ENCODE data around the gene TMEM176A.

TMEM176A gene

DNA sequence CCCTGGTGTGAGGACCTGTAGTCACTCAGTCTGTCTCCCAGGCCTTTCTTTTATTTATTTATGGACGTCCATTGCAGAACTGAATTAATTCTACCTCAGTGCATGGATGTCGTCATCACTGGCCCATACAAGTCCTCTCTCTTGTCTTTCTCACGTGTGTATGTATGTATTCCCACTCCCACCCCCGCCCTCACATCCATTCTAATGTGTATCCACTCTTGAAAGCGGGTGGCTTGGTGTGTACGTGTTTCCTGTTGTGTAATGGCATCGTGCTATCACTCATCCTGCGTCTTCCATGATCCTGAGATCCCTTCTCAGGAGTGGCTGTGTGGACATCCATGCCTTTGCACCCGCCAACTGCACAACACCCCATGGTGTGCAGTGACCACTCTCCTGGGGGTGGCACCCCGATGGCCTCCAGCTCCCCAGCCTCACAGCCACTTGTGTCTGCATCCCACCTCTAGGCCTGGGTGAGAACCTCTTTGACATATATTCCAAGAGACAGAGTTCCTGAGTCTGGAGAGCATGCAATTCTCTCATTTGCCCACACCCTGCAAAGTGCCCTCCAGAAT is 48.7 kb downstream of the TMEM176A start:
- DNase-seq: no peak

DNA sequence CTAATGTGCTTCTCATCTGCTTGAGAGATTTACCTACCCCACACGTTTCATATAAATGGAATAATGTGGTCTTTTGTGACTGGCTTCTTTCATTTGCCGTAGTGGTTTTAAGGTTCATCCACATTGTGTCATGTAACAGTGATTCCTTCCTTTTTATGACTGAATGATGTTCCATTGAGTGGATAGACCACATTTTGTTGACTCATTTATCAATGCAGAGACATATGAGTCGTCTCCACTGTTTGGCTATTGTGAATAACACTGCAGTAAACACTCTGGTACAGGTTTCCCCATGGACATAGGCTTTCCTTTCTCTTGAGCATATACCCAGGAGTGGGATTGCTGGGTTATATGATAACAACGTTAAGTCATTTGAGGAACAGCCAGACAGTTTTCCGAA is 49.7 kb downstream of the TMEM176A start:
- no peak for DNase-seq

DNA sequence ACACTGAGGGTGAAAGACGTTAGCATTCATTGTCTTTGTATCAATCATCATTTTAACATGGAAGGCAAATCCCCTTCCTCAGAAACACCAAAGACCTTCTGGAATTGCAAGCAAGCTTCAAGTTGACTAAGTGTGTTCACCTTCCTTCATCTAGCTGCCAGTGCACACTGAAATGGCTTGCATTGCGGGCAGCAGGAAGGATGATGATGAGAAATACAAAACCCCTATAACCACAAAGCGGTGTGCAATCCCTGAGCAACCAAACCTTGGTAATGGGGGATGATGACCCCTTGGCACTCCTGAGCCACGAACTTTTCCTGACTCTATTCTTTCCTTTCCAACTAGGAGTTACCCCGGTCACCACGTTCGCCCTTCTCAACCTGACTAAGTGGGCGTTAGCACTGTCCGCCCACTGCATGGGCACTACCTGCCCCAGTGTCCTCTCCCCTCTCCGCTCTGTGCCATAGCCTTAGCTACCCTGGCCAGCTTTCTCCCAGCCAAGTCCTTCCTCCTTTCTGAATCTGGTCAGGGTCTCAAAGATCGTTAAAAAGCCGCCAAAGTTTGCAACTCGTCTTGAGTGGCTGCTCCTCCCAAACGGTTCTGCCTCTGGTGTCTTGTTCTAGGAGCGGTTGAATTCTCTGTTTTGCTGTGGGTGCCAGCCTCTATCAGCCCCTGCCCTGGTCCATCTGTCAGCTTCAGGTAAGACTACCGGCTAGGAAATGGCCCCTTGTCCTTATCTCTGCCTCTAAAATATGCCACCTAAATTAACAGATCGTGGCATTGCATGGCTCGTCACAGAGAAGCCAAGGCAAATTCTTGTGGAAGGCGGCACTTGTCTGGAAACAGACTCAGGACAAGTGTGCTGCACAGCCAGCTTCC is 51.2 kb downstream of the TMEM176A start:
- DNase-seq: no peak

DNA sequence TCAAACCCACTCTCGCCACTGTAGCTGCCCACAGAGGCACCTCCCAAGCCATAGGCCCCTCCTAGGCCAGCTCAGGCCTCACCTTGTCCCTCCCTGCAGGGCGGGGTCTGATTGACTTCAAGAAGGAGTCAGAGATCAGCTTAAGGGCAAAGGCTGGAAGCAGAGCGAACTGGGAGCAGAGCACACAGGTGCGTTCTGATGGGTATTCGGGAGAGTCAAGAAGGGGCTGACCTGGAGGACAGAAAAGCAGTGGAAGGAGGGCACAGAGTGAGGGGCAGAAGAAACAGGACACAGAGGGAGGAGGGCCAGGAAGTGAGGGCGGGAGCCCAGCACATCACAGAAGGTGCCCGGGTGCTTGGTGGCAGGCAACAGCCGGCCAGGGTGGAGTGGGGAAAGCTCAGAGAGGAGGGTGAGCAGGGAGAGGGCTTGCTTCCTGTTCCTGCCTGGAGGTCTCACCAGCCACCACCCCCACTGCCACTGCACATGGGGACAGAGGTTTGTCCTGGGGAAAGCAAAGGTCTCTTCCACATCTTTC is 51.9 kb downstream of the TMEM176A start, which contains the start of gene AOC1:
AOC1 (plus strand) TSS at position 147 of the 535 bp plus-strand sequence. CDS start 3,954 bp downstream, outside the sequence.
- no peak for DNase-seq

DNA sequence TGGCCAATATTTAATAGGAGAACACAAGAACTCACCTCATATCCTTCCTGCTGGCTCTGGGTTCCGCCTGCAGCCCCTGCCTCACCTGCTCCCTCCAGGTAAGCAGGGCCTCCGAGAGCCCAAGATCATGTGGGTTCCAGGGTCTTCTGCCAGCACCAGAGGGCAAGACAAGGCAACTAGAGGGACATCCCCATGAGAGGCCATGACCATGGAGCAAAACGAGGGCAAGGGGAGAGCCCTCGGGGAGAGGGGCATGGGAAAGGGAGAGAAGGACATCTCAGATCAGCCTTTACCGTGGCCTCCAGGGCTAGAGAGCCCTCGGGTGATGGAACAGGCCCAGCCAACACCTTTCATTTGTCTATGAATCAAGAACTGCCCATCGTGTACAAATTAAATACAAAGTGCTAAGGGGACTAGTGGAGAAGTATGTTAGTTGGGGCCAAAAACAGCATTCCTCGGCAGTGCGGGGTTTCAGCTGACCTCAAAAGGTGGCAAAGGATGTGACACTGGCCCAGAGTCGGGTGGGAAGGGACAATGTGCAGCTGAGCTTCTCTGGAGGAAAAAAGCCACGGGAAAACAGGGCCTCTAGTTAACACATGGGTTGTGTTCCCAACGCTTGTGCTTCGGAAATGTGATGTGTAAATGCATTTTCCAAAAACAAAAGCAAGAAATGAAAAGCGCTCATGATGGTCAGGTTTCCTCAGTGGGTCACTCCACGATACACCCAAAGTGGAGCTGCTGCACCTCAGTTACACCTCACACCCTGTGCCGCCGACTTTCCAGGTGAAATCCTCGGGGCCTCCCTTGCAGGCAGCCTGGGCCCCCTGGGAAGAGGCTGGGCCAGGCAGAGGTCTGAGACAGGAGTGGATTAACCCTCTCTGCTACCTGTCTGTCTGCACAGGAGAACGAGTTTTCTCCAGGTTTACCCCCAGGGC is 53.8 kb downstream of the TMEM176A start:
- DNase-seq: no peak
